ENCODE results near the gene JSRP1.

Gene JSRP1

DNA sequence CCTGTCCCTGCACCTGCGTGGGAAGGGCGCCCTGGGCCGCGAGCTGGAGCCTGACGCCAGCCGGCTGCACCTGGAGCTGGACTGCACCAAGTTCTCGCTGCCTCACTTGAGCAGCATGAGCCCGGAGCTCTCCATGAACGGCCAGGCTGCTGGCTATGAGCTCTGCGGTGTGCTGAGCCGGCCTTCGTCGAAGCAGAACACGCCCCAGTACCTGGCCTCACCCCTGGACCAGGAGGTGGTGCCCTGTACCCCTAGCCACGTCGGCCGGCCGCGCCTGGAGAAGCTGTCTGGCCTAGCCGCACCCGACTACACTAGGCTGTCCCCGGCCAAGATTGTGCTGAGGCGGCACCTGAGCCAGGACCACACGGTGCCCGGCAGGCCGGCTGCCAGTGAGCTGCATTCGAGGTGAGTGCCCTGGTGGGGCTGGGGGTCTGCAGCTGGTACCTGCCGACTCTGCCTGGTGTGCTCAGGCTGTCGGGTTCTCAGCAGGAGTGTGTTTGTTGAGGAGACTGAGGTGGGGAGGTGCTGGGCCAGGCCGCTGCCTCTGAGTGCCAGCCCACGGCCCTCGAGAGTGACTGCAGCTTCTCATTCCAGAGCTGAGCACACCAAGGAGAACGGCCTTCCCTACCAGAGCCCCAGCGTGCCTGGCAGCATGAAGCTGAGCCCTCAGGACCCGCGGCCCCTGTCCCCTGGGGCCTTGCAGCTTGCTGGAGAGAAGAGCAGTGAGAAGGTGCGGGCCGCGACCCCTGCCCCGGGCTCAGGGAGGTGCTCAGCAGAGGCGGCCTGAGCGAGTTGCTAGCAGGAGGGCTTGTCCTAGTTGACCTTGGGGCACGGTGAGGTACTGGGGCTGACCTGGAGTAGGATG is 39.6 kb downstream of the JSRP1 start:
- no peak for DNase-seq (ENCODE audit: low spot score)

DNA sequence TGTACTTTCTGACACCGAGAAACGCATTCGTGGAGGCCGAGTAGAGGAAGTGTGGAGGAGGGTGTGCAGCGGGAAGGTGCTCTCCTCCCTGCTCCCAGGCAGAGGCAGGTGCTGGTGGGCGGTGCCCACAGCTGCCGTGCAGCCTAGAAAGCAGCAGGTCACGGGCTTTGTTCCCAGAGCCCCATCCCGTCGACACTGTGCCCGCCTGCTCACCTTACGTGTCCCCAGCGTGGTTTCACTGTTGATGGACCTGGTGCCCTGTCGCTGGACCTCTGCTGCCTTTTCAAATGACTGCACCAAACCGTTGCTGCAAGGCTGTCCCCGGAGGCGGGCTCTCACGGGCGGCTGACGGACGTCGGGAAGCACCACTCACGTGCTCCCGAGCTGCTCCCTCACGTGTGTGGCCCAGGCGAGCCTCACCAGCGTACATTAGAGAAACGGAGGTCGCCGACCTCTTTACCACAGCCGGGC is 40.9 kb downstream of the JSRP1 start:
- DNase-seq (ENCODE audit: low spot score) = no peak

DNA sequence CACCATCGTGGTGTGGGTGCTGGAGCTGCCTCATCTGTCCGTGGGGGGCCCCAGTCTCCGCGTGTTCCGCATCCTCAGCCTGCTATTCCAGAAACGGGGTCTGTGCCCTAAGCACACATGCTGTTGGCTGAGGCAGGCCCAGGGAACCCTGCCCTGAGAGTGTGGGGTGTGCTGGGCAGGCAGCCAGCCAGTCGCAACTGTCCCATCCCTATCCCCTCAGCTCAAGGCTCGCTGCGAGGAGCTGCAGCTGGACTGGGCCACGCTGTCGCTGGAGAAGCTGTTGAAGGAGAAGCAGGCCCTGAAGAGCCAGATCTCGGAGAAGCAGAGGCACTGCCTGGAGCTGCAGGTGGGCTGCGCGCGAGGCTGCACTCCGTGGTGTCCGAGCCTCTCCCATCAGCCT is 42.0 kb downstream of the JSRP1 start:
- no peak for DNase-seq (ENCODE audit: low spot score)

DNA sequence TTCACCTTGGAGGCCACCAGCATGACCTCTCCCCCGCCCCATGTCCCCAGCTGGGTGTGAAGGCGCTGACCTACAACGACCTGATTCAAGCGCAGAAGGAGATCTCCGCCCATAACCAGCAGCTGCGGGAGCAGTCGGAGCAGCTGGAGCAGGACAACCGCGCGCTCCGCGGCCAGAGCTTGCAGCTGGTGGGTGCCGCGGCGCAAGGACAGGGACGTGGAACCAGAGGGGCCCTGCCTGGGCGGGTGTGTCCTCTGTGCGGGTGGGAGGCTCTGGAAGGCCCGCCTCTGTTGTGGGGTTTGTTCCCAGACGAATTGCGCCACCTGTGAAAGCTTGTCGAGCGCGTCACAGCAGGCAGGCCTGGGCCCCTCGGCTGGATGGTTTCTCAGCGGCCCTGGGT is 42.4 kb downstream of the JSRP1 start:
- DNase-seq (ENCODE audit: low spot score) = no peak

DNA sequence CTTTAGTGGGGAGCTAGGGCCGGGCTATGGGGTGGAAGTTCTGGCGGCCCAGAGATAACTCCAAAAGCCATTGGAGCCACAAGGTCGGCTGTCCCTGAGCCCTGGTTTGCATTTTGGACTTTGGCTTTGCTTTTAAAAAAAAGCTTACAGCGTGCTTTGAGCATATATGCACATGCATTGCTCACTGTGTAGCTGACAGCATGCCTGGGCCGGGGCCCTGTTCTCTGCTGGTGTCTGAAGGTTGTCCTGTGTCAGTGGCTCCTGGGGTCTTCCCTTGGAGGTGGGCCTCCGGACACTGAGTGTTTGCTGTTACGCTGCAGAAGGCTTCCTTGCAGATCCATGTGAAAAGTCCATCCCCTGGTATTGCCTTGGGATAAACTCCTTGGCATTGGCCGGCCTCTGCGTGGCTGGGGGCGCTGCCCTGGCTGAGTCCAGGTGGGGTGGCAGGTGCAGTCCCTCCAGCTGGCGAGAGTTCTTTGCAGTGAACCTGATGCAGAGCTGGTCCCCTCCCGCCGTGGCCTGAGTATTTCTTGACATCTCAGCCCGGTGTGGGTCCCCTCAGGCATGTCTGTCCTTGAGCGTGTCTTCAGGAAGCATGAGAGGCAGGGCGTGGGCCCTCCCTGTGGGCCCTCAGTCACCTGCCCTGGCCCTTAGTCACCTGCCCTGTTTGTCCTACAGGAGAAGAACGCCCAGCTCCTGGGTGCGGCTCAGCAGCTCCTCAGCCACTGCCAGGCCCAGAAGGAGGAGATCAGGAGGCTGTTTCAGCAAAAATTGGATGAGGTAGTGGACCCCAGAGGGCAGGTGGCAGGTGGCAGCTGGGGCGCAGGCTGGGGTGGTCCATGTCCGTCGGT is 43.1 kb downstream of the JSRP1 start:
- DNase-seq (ENCODE audit: low spot score) = no peak

DNA sequence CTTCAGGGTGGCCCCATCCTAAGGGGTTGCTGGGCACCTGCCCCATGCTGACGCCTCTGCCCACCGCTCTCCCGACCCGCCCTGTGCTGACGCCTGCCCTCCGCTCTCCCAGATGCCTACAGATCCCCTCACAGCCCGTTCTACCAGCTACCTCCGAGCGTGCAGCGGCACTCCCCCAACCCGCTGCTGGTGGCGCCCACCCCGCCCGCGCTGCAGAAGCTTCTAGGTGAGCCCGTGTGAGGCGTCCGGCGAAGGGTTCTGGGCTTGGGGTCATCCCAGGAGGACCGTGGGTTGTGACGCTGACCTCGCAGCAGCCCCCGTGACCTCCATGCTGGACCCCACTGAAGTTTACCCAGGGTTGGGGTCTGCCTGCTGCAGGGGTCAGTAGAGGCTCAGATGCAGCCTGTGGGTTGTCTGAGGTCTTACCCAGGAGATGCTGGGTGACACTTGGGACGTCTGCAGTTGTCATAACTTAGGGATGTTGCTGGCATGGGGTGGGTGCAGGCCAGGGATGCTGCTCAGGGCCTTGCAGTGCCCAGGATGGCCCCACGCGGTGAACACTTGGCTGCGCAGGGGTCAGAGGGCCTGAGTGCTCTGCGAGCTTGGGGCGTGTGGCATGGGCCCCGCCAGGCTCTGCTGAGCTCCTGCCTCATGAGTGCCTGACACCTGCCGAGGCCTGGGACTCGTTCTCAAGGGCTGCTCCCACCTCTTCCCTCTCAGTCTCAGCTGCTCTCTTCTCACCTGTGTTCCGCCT is 45.1 kb downstream of the JSRP1 start:
- DNase-seq (ENCODE audit: low spot score) = no peak

DNA sequence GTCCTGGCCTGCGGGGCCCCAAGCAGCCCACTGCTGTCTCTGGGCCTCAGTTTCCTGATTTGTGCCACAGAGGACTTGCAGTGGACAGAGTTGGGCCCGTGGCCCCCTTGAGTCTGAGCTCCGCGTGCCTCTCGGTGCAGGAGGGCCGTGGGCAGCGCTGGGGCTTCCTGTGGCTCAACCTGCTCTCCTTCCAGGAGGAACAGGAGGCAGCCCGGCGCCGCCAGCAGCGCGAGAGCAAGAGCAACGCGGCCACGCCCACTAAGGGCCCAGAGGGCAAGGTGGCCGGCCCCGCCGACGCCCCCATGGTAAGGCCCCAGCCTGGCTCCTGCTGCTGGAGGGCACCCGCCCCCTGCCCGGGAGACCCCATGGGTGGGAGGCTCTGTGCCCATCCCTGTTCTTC is 46.0 kb downstream of the JSRP1 start:
- no peak for DNase-seq (ENCODE audit: low spot score)

DNA sequence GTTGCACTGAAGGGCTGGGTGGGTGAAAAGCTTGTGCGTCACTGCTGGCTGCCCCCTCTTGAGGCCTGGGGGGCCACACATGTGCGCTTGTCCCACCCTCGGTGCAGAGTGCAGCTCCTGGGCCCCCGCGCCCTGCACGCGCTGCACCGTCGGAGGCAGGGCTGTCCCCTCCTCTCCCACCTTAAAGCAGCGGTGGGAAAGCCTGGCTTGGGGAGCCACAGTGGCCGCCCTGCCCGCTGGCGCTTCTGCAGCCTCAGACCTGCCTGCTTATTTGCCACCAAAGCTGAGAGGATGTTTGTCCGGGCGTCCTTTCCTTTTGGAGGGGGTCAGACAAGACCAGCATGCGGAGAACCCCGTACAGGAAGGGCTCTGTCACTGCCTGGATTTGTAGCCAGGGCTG is 46.8 kb downstream of the JSRP1 start:
- DNase-seq (ENCODE audit: low spot score) = no peak

DNA sequence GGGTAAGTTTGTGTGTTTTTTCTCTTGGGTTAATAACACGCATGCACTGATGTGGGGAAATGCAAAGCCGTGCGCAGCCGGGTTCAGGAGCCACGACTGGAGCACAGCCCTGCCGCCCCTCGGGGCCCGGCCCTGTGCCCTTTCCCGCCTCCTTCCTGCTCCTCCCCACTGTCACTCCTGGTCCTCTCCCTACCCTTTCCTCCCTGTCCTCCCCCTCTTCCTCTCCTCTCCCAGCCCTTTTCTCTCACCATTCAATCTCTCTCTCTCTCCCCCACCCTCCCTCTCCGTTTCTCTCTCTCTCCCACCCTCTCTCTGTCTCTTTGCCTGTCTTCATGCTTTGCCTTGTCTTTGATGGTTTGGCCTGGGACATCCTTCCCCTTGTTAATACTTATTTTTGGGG is 47.2 kb downstream of the JSRP1 start:
- peak; percentile 60 for DNase-seq (ENCODE audit: low spot score)

DNA sequence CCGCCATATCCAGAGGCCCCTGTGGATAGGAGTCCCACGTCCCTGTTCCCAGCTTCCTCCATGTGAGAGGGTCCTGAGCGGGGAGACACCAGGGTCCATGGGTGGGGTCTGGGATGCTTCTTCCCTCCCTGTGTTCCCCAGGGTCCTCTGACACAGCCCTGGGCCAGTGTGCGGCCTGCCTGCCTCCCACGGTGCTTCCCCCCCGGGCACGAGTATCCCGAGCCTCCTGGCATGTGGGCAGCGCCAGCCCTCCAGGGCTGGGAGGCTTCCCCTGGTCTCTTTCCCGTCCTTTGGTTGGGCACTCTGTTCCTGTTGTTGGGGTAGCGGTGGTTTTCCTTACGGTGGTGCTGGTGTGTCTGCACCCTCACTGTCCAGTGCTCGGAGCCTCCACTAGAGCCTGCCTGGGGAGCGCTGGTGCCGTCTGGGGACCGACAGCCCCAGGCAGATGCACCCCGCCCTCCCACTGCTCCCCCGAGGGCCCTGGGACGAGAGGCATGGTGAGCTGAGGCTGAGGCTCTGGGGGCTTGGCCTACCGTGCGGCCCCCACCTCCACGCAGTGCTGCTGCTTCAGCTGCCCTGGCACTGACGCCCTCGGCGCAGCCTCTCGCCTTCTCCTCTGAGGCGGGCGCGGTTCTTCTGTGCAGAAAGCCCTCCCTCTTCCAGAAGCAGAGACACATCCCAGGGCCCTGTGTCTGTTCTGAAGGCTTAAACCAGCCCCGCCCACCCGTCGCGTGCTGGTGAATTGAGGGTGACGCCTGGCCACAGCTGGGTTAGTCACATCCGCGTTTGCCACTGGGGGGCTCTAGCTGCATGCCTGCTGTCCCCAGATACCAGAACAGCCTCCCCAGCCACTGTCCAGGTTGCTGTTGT is 48.0 kb downstream of the JSRP1 start:
- DNase-seq (ENCODE audit: low spot score) = peak; percentile 98

DNA sequence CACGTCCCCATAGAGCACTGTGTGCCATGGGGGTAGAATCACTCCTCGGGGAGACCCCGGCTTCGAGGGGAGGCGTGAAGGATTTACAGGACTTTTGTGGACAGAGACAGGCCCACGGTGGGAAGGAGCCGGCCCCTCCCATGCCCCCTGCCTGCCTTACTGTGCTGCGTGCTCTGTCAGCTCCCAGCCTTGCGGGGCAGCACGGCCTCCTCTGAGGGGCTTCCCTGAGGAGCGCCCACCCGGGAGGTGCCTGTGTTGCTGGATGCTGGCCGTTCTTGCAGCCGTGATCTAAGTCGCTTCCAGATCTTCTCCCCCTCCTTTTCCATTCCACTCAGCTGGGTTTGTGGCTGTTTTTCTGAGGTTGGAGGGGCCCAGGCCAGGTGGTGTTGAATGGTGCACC is 49.2 kb downstream of the JSRP1 start:
- no peak for DNase-seq (ENCODE audit: low spot score)

DNA sequence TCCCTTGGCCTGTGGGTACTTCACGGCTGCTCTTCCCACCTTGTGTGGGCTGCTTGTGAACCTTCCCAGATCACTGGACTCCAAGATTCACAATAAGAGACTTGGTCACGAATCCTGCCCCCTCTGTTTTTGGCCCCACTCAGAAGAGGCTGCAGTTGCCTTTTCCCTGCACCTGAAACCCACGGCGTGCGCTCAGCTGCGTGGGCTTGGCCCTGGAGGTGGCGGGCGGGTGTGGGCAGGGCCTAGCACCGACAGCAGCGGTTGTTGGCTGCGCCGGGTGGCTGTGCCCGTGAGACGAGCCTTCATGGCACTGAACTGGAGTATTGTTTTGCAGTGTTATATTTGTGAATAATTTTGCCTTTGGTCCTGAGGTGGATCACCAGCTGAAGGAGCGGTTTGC is 53.9 kb downstream of the JSRP1 start:
- DNase-seq (ENCODE audit: low spot score) = no peak
